Endometrial microvascular endothelial cells (primary cell): ENCODE results near the gene ANKRD11. TPM values are rescaled to one million over a fixed set of nuclear protein-coding genes. Genes with fewer than 3 reads are reported as not detected.
"Not testable (repeated sequence)": the region's sequence is repeated elsewhere in the genome, so short reads cannot be mapped to it uniquely, and the experiment has no call there.

Source experiments
- in situ Hi-C: cut with HindIII; loops from 2 replicates; pipeline ENCODE4 v1.10.0; 2017; ENCODE audit warnings: low sequenced_read_pairs, low pct_unique_long_range_greater_than_20kb; ENCODE audit errors: inconsistent ontology term
- total RNA-seq: library from RNA; depleted of rRNA; stranded (reverse); fragments of >200 nt; gene quantifications from one replicate; pipeline ENCODE4 v1.2.3, GENCODE V29; 2015; ENCODE audit errors: inconsistent ontology term

Gene ANKRD11
- total RNA-seq, 1 donor from 2014 or later, result 72.5 TPM

DNA sequence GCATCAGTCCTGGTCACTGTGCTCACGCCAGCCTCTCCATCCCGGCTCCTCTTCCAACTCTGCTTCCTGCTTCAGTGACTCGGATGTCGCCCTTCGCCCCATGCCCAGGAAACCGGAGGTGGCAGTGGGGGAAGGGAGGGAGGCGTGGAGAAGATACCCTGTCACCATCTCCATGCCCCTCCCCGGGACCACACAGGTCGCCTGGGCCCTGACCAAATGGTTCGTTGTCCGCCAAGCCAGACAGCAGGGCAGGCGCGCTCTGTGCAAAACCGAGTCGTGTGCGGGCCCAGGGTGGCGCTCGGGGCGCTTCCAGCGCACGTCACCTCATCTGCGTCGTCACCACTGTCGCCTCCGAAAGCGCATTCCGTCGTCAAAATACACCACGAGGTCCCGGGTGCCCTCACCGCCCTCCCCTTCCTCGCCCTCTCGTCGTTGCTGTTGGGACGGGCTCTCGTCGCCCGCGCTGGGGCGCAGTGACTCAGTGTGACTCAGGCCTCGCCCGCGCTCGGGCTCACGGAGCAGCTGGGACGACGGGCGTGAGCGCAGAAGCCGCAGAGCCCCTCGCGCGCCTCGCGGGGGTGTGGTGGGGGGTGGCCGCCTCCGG is 233.6 kb downstream of the ANKRD11 start:
- in situ Hi-C loops, result no loop called here

GRCh38 chr16:89253548-89254287 is 236.6 kb downstream of the ANKRD11 start:
- in situ Hi-C loops, result no loop called here

DNA sequence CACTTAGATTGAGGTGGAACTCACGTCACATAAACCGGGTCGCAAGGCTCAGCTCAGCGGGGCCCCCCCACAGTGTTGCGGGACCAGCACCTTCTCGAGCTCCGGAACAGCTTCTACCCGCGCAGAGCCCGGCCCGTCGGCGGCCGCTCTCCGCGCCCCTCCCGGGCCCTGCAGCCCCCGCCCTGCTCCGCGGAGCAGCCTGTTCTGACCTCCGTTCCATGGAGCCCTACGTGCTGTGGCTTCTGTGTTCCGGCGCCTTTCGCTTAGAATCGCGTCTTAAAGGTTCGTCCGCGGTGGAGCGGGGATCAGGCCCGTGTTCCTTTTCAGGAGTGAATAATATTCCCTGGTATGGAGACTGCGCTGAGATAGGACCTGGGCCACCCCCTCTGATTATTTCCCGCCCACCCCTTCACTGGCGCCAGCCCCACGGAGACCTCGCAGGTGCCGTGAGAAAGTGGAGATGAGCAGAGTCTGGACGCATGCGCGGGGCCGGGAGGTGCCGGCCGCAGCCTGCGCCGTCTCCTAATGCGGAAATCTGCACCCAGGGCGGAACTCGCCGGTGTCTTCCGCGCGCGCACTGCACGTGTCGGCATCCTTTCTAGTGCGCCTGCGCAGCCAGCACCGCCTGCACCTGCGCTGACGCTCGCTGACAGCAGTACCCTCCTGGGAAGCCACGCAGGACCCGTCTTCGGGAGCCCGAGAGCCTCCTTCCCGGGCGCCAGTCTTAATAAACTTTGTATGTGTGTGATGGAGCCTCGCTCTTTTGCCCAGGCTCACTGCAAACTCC is 242.0 kb downstream of the ANKRD11 start:
- in situ Hi-C loops, result no loop called here

DNA sequence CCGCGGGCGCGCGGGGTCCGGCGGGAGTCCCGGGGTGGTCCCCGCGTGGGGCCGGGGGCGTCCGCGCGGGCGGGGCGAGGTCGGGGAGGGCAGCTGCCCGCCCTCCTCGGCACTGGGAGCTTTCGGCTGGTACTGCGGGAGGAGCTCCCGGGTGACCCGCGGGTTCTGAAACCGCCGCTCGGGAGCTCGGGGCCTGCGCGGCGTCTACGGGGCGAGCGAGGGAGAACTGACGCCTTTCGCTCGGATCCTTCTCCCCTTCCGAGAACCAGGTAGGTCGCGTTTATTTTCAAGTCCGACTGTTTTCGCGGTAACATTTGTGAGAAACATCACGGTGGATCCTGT is 242.7 kb downstream of the ANKRD11 start:
- in situ Hi-C loops, result not testable (repeated sequence)

DNA sequence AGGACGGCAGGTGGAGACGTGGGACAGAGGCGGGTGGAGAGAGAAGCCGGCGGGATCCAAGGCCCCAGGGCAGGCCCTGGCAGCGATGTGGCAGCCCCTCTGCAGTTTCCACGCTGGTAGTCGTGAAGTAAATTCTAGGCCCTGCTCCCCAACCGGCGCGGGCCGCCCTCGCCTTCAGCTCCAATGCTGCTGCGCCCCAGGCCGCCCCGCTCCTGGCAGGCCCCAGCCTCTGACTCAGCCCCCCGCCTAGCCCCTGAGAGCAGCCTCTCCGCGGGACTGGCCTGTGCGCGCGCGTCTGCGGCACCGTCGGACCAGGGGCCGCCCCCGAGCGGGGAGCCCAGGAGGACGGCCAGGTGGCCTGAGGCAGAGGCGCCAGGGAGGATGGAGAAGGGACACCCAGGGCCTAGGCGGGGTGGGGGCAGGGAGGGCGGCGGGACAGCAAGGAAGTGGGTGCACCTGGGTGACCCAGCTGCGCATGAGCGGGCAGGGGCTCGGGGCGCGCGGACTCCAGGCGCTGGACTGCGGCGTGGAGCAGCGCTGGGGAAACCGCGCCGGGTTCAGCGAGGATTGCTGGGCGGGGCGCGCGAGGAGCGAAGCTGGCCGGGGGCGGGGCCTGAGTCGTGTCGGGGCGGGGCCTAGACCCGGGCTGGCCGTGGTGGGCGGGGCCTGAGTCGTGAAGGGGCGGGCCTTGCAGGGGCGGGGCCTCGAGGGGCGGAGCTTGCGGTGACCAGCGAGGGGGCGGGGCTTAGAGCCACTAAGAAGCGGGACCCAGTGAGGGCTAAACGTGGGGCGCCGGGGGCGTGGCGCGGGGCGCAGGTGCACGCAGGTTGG is 243.2 kb downstream of the ANKRD11 start:
- in situ Hi-C loops, result no loop called here

DNA sequence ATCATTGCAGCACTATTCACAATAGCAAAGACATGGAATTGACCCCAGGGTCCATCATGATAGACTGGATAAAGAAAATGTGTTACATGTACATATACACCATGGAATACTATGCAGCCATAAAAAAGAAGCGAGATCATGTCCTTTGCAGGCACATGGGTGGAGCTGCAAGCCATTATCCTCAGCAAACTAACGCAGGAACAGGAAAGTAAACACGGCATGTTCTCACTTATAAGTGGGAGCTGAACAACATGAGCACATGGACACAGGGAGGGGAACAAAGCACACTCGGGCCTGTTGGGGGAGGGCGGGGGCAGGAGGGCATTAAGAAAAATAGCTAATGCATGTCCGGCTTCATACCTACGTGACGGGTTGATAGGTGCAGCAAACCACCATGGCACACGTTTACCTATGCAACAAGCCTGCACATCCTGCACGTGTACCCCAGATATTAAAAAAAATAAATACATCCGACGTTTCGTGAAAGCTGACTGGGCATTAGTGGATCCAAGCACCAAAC is 243.9 kb downstream of the ANKRD11 start:
- in situ Hi-C loops, result no loop called here

- in situ Hi-C loops, result no loop called here
Observed at GRCh38 chr16:89244754-89245153, 245.6 kb downstream of the ANKRD11 start.

GRCh38 chr16:89244264-89244663 is 246.1 kb downstream of the ANKRD11 start:
- in situ Hi-C loops, result not testable (repeated sequence)

DNA sequence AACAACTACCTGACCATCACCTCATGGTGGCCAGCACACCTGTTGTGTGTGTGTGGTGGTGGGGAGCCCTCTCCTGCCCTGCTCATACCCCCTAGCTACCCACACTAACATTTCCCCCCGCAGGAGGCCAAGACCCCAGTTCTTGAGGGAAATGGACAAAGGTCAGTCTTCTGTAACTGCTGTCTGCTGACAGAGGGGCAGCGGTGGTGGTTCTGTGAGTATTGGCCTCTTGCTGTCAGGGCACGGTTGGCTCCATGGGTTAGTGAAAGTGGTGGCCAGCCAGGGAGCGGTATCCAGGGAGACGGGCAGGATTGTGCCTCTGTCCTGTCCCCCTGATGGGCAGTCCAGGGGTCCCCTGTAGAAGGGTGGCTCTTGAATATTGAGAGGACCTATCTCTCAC is 246.7 kb downstream of the ANKRD11 start:
- in situ Hi-C loops, result no loop called here

GRCh38 chr16:89242795-89243200 is 247.6 kb downstream of the ANKRD11 start:
- in situ Hi-C loops, result no loop called here

DNA sequence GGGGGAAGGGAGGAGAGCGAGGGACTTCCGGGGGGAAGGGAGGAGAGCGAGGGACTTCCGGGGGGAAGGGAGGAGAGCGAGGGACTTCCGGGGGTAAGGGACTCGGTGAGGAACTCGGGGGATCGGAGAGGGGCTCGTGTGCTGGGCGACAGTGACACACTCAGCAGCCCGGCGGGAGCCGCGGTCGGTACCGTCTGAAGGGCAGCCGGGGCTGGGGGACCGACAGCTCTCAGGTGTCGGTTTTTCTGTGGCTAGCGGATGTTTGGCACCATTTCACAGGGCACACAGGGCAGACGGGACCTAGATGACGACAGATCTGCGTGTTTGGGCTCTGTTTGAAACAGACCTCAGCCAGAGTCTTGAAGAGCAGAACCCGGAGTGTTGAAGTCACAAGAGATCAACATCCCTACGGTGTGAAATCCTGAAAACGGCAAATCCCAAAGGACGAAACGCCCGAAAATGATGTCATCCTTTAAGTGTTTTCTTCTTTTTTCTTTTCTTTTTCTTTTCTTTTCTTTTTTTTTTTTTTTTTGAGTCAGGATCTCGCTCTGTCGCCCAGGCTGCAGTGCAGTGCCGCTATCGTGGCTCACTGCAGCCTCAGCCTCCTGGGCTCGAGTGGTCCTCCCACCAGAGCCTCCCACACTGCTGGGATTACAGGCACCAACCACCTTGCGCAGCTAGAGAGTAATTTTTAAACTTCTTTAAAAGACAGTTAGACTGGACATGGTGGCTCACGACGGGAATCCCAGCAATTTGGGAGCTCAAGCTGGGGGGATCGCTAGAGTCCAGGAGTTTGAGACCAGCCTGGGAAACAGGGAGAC is 249.0 kb downstream of the ANKRD11 start:
- in situ Hi-C loops, result no loop called here

- in situ Hi-C loops, result no loop called here
Observed at GRCh38 chr16:89237733-89238132, 252.6 kb downstream of the ANKRD11 start.

- in situ Hi-C loops, result no loop called here
Observed at GRCh38 chr16:89233678-89234490, 256.5 kb downstream of the ANKRD11 start.

DNA sequence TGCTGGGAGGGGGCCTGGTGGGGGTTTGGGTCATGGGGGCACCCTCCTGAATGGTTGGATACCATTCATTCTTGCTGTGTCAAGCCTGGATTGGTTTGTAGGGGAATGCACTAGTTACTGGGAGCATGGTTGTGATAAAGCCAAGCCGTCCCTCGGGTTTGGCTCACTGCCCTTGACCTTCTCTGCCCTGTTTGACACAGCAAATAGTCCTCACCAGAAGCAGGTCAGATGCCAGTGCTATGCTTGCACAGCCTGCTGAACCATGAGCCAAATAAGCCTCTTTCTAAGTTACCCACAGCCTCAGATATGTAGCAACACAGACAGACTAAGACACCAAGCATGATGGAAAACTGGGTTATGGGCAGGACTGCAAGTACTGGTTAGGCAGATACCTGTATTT is 258.3 kb downstream of the ANKRD11 start:
- in situ Hi-C loops, result no loop called here

- in situ Hi-C loops, result no loop called here
Observed at GRCh38 chr16:89230255-89230654, 260.1 kb downstream of the ANKRD11 start.

GRCh38 chr16:89224665-89225064 is 265.7 kb downstream of the ANKRD11 start:
- in situ Hi-C loops, result no loop called here

DNA sequence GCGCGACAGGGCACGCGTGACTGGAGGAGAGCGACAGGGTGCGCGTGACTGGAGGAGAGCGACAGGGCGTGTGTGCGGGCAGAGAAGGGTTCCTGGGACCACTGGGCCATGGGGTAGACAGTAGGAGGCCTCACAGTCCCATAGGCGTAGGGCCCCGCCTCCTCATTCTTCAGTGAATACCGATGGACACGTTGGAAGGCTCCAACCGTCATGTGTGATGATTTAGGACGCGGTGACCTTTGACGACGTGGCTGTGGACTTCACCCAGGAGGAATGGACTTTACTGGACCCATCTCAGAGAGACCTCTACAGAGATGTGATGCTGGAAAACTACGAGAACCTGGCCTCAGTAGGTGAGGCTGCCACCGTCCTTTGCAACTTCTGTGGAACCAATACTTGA is 267.4 kb downstream of the ANKRD11 start:
- in situ Hi-C loops, result no loop called here
